HEK293T (cell line): ENCODE measurements around the gene MTMR12.
"Not testable (repeated sequence)": the region's sequence is repeated elsewhere in the genome, so short reads cannot be mapped to it uniquely, and the experiment has no call there.

Experiments
- CTCF ChIA-PET: fragments of 350-600 bp; formaldehyde crosslinking; extraction: SDS; loops from one replicate; lab custom pipeline; 2021; ENCODE audit warnings: antibody characterized with exemption, inconsistent platforms; lab: Yijun Ruan, JAX
- POLR2A ChIA-PET: fragments of 350-600 bp; formaldehyde crosslinking; extraction: SDS; loops from one replicate; lab custom pipeline; 2020; ENCODE audit warnings: antibody characterized with exemption, inconsistent platforms; lab: Yijun Ruan, JAX
- DNase-seq: peaks from one replicate; pipeline ENCODE4 v3.0.0; 2012; ENCODE audit warnings: mixed read lengths; ENCODE audit errors: extremely low spot score
- ARNT ChIP-seq: fragments of 450-650 bp; IDR thresholded peaks from 2 replicates; pipeline ENCODE4 v1.6.1; 2017; ENCODE audit warnings: mild to moderate bottlenecking
- BHLHE40 ChIP-seq: fragments of 450-650 bp; IDR thresholded peaks from 2 replicates; pipeline ENCODE4 v1.6.1; 2016; ENCODE audit warnings: mild to moderate bottlenecking, moderate library complexity, borderline replicate concordance
- CTBP1 ChIP-seq: fragments of 450-650 bp; IDR thresholded peaks from 2 replicates; pipeline ENCODE4 v1.6.1; 2016; ENCODE audit warnings: borderline replicate concordance
- ELF4 ChIP-seq: fragments of 450-650 bp; IDR thresholded peaks from 2 replicates; pipeline ENCODE4 v1.6.1; 2017; ENCODE audit warnings: antibody characterized with exemption
- FOXA1 ChIP-seq: fragments of 450-650 bp; IDR thresholded peaks from 2 replicates; pipeline ENCODE4 v1.6.1; 2016; ENCODE audit warnings: mild to moderate bottlenecking
- FOXK2 ChIP-seq: fragments of 450-650 bp; IDR thresholded peaks from 2 replicates; pipeline ENCODE4 v1.6.1; 2016; ENCODE audit warnings: mild to moderate bottlenecking
- FOXM1 ChIP-seq: fragments of 450-650 bp; IDR thresholded peaks from 2 replicates; pipeline ENCODE4 v1.6.1; 2017; ENCODE audit warnings: mild to moderate bottlenecking, borderline replicate concordance
- HDGF ChIP-seq: fragments of 450-650 bp; IDR thresholded peaks from 2 replicates; pipeline ENCODE4 v1.6.1; 2017; ENCODE audit warnings: antibody characterized with exemption, borderline replicate concordance
- L3MBTL2 ChIP-seq: fragments of 450-650 bp; conservative IDR thresholded peaks from 2 replicates; pipeline ENCODE4 v1.6.1; 2016; ENCODE audit warnings: mild to moderate bottlenecking
- LEF1 ChIP-seq: fragments of 450-650 bp; IDR thresholded peaks from 2 replicates; pipeline ENCODE4 v1.6.1; 2017; ENCODE audit warnings: mild to moderate bottlenecking, borderline replicate concordance
- NFRKB ChIP-seq: fragments of 450-650 bp; IDR thresholded peaks from 2 replicates; pipeline ENCODE4 v1.6.1; 2016; ENCODE audit warnings: mild to moderate bottlenecking, moderate library complexity
- SP1 ChIP-seq: fragments of 450-650 bp; IDR thresholded peaks from 2 replicates; pipeline ENCODE4 v1.6.1; 2017
- SUZ12 ChIP-seq: fragments of 450-650 bp; IDR thresholded peaks from 2 replicates; pipeline ENCODE4 v1.6.1; 2016; ENCODE audit warnings: mild to moderate bottlenecking
- TARDBP ChIP-seq: fragments of 450-650 bp; IDR thresholded peaks from 2 replicates; pipeline ENCODE4 v1.6.1; 2016
- ZNF384 ChIP-seq: fragments of 450-650 bp; IDR thresholded peaks from 2 replicates; pipeline ENCODE4 v1.6.1; 2016
- TF ChIP-seq, protein P1 (sequence below): fragments of 450-650 bp; IDR thresholded peaks from 2 replicates; pipeline ENCODE4 v1.6.1; 2016

The MTMR12 gene

DNA sequence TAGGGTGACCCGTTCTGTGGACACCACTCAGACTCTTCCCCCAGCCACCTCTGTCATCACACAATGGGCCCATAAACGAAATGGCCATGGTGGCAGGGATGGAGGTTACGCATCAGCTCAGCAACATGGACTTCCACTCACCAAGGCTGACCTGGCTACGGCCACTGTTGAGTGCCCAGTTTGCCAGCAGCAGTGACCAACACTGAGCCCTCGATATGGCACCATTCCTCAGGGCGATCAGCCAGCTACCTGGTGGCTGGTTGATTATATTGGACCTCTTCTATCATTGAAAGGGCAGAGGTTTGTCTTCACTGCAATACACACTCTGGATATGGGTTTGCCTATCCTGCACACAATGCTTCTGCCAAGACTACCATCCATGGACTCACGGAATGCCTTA lies 21.1 kb downstream of the MTMR12 start:
- TF ChIP-seq, protein P1, sequence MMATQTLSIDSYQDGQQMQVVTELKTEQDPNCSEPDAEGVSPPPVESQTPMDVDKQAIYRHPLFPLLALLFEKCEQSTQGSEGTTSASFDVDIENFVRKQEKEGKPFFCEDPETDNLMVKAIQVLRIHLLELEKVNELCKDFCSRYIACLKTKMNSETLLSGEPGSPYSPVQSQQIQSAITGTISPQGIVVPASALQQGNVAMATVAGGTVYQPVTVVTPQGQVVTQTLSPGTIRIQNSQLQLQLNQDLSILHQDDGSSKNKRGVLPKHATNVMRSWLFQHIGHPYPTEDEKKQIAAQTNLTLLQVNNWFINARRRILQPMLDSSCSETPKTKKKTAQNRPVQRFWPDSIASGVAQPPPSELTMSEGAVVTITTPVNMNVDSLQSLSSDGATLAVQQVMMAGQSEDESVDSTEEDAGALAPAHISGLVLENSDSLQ: no peak
- TF ChIP-seq CTBP1 (no peak), BHLHE40 (no peak), ARNT (no peak), FOXK2 (no peak), ZNF384 (no peak), L3MBTL2 (no peak), SP1 (no peak), LEF1 (no peak), FOXA1 (no peak), HDGF (no peak), TARDBP (no peak)
- CTCF ChIA-PET: no interaction called here
- POLR2A ChIA-PET: no interaction called here
- DNase-seq: no peak

DNA sequence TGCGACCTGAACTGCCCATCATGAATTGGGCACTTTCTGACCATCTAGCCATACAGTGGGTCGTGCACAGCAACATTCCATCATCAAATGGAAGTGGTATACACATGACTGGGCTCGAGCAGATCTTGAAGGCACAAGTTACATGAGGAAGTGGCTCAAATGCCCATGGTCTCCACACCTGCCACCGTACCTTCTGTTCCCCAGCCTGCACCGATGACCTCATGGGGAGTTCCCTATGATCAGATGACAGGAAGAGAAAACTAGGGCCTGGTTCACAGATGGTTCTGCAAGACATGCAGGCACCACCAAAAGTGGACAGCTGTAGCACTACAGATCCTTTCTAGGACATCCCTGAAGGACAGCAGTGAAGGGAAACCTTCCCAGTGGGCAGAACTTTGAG lies 21.8 kb downstream of the MTMR12 start:
- DNase-seq: no peak
- ChIA-PET CTCF (no interaction called here), POLR2A (no interaction called here)
- TF ChIP-seq ELF4: no peak
- TF ChIP-seq ARNT: no peak
- no peak for TF ChIP-seq FOXM1
- TF ChIP-seq FOXA1: no peak
- TF ChIP-seq SUZ12: no peak
- TF ChIP-seq L3MBTL2: no peak
- TF ChIP-seq FOXK2: no peak
- no peak for TF ChIP-seq ZNF384
- no peak for TF ChIP-seq SP1

DNA sequence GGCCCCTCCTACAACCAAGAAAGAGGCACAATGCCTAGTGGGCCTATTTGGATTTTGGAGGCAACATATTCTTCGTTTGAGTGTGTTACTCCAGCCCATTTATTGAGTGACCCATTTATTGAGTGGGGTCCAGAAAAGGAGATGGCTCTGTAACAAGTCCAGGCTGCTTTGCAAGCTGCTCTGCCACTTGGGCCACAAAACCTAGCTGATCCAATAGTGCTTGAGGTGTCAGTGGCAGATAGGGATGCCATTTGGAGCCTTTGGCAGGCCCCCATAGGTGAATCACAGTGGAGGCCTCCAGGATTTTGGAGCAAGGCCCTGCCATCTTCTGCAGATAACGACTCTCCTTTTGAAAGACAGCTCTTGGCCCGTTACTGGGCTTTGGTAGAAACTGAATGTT lies 22.2 kb downstream of the MTMR12 start:
- CTCF ChIA-PET, DNase-seq, POLR2A ChIA-PET: not testable (repeated sequence)

DNA sequence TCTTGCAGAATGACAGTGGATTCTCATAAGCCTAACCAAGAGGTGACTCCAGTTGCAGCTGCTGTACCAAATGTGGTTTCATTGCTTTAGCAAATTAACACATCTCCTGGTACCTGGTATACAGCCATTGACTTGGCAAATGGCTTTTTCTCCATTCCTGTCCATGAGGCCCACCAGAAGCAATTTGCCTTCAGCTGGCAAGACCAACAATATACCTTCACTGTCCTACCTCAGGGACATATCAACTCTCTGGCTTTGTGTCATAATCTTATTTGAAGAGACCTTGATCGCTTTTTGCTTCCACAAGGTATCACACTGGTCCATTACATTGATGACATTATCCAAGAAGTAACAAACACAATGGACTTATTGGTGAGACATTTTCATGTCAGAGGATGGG lies 22.8 kb downstream of the MTMR12 start:
- DNase-seq, CTCF ChIA-PET, POLR2A ChIA-PET: not testable (repeated sequence)

DNA sequence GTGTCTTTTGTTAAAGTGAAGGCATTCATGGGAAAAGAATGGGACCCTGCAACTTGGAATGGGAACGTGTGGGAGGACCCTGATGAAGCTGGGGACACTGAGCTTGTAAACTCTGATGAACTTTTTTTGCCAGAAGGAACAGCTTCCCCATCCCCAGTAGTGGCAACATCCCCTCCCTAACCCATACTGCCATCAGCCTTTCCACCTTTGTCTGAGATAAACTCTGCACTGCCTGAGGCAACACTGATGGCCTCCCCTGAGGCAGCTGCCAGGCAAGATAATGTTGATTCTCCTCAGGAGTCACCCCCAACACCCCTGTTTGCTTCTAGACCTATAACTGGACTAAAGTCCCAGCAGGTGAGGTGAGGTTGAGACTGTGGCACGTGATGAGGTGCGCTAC lies 24.6 kb downstream of the MTMR12 start:
- CTCF ChIA-PET, POLR2A ChIA-PET, DNase-seq: not testable (repeated sequence)

DNA sequence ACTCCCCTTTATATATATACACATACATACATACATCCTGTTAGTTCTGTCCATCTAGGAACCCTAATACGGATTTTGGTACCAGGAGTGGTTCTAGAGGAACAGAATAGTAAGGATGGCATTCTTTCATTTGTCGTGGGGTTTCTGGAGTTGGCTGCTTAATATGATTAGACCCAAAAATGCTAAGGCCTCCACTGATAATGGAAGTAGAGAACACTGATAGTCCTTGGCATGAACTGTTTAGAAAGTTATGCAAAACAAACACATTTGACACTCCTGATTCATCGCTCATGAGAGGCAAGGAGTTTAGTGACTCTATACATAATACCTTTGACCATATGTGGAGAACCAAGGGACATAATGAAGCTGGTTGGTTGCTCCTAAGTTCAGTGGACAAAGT lies 25.2 kb downstream of the MTMR12 start:
- POLR2A ChIA-PET, CTCF ChIA-PET, DNase-seq: not testable (repeated sequence)

DNA sequence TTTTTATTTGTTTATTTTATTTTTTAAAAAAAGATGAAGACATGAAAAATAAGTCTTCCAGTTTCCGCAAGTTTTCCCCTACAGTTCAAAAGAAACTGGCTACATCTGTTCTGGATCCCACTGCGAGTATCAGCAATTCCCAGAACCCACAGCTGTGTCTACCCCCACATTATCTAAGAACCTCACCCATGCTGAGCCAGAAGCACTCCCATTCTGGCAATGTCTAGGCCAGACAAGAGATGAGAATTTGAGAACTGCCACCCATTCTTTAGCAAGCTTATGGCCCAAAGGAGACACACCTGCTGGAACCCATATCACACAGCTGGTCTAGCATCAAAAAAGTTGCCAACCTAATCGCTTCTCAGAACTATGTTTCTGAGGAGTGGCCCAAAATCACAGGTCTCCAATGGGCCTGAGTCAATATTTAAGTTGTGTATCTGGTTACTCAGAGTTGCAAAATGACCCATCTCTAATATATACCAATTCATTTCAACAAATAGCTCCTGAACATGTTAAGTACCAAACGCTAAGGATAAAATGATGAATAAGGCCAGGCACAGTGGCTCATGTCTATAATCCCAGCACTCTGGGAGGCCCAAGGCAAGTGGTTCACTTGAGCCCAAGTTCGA lies 27.1 kb downstream of the MTMR12 start:
- TF ChIP-seq CTBP1 (no peak), ELF4 (no peak), L3MBTL2 (no peak), ZNF384 (no peak), BHLHE40 (no peak), SP1 (no peak), NFRKB (no peak)
- ChIA-PET POLR2A (no interaction called here), CTCF (no interaction called here)
- DNase-seq: no peak

DNA sequence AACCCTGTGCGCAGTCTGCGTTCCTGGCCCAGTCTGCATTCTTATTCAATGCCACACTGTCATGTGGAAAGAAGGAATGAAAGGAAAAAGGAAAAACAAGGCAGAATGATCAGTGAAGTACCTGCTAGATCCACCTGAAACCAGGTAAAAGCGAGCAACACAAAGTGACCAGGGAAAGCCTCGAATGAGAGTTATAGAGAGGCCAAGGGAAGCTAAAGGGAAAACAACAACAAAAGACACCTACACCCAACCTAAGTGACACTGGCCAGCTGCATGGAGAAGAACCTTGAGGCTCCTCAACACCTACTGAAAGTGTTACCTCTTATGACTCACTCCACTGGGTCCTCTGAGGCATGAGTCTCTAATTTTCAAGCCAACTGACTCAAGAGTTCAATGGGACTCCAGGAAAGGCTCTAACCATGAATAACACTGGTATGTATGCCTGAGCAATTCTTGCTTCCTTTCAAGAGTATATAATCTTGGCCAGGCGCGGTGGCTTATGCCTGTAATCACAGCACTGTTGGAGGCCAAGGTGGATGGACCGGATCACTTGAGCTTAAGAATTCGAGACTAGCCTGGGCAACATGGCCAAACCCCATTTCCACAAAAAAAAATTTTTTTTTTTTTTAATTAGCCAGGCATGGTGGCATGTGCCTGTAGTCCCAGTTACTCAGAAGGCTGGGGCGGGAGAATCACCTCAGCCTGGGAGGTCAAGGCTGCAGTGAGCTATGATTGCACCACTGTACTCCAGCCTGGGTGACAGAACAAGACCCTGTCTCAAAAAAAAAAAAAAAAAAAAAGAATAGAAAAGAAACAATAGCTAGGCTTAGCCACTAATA lies 29.0 kb downstream of the MTMR12 start:
- no peak for TF ChIP-seq BHLHE40
- TF ChIP-seq FOXA1: no peak
- TF ChIP-seq ZNF384: no peak
- TF ChIP-seq TARDBP: no peak
- TF ChIP-seq L3MBTL2: no peak
- TF ChIP-seq SUZ12: no peak
- no peak for TF ChIP-seq ELF4
- TF ChIP-seq NFRKB: no peak
- TF ChIP-seq ARNT: no peak
- TF ChIP-seq, protein P1: no peak
- TF ChIP-seq FOXK2: no peak
- no peak for TF ChIP-seq LEF1
- DNase-seq: no peak
- ChIA-PET POLR2A (no interaction called here), CTCF (interaction anchor here (0.5 kb wide), 1 partner anchor 47 kb away, joined by 9 read pairs; no protein-coding TSS in a partner anchor)
